Anterior cingulate cortex (tissue), 58 donors: ENCODE measurements around the gene LIMS1.
"Not testable (repeated sequence)": the region's sequence is repeated elsewhere in the genome, so short reads cannot be mapped to it uniquely, and the experiment has no call there.

Experiments used
- DNase-seq, 58 donors: peaks; one replicate each; lab custom pipeline; 2025; lab: John Stamatoyannopoulos, UW

Gene LIMS1

GRCh38 chr2:108548208-108549003 lies 14.1 kb downstream of the LIMS1 start:
- no peak for DNase-seq

DNA sequence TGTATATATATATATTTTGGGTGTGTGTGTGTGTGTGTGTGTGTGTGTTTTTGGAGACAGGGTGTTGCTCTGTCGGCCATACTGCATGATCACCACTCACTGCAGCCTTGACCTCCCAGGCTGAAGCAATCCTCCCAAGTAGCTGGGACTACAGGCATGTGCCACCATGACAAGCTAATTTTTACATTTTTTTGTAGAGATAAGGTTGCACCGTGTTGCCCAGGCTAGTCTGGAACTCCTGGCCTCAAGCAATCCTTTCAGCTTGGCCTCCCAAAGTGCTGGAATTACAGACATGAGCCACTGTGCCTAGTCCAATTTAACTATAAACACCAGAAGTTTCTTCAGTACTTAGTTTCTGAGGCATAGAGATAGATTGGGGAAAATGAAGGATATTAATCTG lies 18.3 kb downstream of the LIMS1 start:
- no peak for DNase-seq

GRCh38 chr2:108553209-108553919 lies 19.1 kb downstream of the LIMS1 start:
- DNase-seq, result peak in 4 of 58 donors; percentile 6 to 32 (median 10)

DNA sequence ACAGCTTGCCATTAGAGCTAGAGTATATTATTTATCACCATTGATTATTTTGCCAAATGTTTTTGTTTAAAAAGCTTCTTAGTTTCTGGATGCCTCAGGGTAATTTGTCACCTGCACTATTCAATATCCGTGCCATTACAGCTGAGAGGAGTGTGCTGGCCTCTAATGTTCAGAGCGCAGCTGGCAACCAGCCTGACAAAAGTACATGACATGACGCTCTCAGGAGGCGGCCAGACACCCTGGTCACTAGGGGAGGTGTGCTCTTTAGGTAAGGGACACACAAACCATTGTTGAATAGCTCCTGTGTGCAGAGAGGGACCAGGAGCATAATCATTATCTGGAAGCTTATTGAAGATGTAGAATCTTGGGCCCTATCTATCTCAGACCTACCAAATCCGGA lies 20.3 kb downstream of the LIMS1 start:
- DNase-seq, result no peak

GRCh38 chr2:108555572-108555971 lies 21.3 kb downstream of the LIMS1 start:
- no peak for DNase-seq

DNA sequence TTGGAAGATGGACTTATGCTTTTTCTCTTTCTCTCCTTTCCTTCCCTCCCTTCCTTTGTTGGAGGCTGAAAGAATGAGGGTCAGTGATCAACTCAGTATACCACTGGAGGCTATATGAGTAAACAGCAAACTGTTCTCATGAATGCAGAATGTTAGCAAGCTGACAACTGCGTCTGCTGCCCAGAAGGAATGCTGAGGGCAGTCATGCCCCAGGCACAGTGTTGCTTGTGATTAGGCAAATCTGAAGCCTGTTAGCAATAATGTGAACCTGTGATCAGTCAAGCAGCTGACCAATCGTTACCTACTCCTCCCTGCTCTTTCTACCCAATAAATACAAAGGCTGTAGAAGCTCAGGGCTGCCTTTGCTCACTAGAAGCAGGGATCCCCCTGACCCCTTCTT lies 22.3 kb downstream of the LIMS1 start:
- DNase-seq, result not testable (repeated sequence)

DNA sequence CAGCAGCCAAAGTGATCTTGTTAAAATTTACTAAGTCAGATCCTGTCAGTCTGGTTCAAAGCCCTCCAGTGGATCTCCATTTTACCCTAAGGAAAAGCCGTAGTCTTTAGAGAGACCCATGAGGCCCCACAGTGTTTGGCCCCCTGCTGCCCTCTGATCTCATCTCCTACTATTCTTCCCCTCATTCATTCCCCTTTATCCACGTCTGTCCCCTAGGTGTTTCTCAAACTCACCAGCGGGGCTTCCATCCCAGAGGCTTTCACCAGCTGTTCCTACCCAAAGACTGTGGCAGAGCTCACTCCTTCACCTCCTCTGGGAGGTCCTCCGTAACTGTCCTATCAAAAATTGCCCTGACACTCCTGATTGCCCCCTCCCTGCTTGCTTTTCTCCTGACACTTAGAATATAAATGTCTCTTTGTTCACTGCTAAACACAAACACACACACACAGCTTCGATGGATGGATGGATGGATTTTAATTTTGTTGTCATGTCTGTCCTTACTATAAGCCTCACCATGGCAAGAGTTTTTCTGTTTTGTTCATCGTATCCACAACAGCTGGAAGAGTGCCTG lies 26.1 kb downstream of the LIMS1 start:
- peak in 11 of 58 donors; percentile 4 to 45 (median 21) for DNase-seq

GRCh38 chr2:108560895-108561530 lies 26.7 kb downstream of the LIMS1 start:
- no peak for DNase-seq

- no peak for DNase-seq
Observed at GRCh38 chr2:108562274-108562673, 28.0 kb downstream of the LIMS1 start.

DNA sequence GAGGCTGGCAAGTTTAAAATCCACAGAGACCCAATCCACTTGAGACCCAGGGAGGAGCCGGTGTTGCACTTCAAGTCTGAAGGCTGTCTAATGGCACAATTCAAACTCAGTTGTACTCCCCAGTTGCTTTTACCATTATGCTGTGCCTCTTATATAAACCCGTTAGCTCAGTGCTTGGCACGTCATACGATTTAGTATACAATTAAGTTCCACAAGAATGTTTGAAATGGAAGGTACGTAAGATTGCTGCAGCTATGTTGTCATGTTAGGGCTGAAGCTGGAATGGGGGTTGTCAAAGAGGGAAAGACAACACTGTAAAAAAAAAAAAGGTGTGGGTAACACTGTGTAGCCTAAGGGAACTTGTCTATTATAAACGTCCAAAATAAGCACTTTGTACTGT lies 30.2 kb downstream of the LIMS1 start:
- no peak for DNase-seq

DNA sequence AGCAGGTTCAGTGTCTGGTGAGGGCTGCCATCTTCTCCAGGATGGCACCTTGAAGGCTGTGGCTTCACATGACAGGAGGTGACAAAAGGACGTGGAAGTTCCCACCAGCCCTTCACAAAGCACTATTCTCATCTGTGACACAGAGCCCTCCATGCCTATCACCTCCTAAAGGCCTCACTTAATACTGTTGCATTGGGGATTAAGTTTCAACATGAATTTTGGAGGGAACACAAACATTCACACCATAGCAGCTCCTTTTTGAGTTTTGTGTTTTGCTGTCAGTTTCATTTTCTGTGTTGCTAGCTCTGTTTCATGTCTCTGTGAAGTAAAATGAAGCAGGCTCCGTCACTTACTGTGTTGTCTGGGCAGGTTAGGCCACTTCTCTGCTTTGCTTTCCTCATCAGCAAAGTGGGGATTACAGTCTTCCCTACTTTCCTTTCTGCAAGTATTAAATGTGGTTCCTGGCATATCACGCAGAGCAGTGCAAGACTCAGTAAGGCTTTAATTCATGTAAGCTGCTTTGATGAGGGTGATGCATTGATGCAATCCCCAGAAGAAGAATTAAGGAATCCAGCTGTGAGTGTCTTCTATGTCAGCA lies 31.6 kb downstream of the LIMS1 start:
- no peak for DNase-seq

- DNase-seq, result no peak
Observed at GRCh38 chr2:108570416-108570815, 36.1 kb downstream of the LIMS1 start.

- DNase-seq, result no peak
Observed at GRCh38 chr2:108571286-108571685, 37.0 kb downstream of the LIMS1 start.

DNA sequence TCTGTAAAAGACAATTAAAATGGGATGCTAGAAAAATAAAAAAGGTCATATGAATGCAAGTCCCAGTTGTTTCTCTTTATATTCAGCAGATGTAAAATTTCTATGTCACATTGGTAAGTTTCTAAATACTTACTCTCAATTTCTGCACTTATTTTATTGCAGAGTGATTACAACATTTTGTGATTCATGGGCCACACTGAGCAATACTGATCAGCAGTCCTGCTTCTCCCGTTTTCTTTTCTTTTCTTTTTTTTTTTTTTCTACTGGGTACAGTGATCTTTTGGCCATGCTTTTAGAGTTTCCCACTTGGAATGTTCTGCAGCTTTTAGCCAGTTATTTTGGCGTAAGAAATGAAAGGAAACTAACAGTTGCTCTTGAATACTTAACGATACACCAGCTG lies 38.8 kb downstream of the LIMS1 start:
- no peak for DNase-seq

DNA sequence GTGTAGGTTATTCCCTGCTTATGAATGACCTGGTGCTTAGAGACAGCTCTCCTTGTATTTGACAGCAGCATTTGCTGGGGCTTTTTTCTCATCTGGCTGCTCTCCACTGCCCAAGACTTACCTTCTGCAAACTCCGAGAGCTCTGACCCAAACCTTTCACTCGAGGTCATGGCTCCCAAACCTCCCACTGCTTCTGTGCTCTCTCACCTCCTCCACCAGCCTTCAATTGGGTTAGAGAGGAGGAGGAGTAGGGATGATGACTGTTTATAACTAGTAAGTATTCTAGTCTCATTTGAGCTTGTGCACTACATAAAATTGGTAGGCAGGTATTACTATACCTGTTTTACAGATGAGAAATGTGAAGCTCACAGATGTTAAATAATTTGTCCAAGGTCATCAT lies 40.1 kb downstream of the LIMS1 start:
- DNase-seq, result no peak

DNA sequence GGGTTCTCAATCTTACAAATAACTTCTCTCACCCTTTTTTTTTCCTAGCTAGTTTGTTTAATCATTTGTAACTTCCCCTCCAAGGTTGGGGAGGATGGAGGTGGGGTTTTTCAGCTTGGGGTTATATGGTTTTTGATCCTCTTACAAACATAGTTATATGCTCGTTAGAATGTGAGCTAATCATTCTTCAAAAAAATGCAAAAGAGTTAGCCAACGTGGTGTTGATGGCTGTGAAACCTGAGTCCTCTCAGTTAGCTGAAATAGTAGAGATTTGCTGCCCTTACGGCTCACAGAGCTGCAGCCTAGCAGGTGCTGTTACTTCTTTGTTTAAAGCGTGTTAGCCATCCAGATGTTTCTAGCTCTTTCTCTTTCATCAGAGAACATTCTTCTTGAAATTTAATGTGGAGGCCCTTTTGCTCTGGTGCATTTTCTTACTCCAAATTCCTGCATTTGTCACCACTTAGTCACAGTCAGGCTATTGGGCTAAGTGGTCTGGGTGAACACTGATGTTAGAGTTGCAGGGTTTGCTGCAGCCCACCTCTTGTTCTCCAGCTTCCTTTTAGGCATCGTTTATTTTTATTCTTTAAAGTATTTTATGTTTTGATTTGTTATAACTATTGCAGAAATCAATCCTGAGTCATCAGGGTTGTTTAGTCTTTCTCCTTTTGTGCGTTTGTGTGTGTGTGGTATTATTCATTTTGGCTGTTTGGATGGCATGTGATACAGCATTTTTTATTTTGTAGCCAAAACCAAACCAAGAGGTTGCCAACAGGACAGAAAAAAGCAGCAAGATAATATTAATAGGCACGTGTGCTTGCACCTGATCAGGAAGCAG lies 41.1 kb downstream of the LIMS1 start:
- DNase-seq, result no peak

GRCh38 chr2:108577099-108577498 lies 42.8 kb downstream of the LIMS1 start:
- DNase-seq, result no peak

DNA sequence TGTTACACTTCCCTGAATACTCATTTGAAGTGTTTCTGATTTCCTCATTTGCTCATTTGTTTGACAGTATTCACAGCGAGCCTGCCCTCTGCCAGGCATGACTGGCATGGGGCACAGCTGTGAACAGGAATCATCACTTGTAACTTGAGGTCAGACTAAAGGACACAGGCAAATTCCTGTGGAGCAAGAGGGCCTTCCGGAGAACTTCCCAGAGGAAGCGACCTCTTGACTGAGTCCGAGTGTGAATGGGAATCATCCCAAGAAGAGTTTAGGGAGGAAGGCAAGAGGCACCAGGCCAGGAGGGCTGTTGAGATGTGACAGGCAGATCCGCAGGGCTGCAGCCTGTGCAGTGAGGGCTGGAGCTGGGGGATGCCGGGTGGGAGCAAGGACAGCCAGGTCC lies 45.4 kb downstream of the LIMS1 start:
- no peak for DNase-seq

DNA sequence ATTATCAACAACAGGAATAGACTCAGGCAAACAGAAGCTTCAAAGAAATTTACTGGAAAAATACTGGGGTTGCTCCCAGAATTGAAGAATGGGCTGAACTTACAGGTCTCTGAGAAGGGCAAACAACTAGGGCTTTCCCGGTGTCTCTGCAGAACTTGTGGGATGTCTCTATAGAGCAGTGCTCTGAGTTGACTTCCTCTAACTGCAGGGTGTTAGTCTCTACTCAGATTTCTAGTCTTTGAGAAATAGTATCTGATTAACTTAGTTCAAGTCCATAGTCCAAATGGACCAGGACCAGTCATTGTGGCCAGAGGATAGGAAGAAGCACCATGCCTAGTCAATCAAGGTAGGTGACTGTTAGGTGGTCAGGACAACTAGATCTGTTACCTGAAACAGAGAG lies 45.8 kb downstream of the LIMS1 start:
- no peak for DNase-seq
